GM21723 (cell line): ENCODE measurements around the gene TOMM34.

Experiments used
- ATAC-seq: cut with Tn5 transposase; IDR thresholded peaks from one replicate; pipeline ENCODE4 v1.9.1; 2021; ENCODE audit warnings: mild to moderate bottlenecking, moderate library complexity; ENCODE audit not compliant: unreplicated experiment

The TOMM34 gene, protein sequence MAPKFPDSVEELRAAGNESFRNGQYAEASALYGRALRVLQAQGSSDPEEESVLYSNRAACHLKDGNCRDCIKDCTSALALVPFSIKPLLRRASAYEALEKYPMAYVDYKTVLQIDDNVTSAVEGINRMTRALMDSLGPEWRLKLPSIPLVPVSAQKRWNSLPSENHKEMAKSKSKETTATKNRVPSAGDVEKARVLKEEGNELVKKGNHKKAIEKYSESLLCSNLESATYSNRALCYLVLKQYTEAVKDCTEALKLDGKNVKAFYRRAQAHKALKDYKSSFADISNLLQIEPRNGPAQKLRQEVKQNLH

GRCh38 chr20:44960103-44960852 is at the start of gene TOMM34:
Gene TOMM34 (minus strand): TSS chr20:44960397. CDS start chr20:44960333, 64 bp downstream.
- ATAC-seq, result peak; percentile 90

DNA sequence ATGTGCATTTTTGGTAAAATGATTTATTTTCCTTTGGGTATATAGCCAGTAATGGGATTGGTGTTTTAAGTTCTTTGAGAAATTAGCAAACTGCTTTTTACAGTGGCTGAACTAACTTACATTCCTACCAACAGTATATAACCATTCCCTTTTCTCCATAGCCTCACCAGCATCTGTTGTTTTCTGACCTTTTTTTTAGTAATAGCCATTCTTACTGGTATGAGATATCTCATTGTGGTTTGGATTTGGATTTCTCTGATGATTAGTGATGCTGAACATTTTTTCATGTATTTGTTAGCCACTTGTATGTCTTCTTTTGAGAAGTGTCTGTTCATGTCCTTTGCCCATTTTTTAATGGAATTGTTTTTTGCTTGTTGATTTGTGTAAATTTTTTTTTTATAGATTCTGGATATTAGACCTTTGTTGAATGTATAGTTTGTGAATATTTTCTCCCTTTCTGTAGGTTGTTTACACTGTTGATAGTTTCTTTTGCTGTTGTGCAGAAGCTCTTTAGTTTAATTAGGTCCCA is 48.4 kb upstream of the TOMM34 start:
- ATAC-seq, result no peak

DNA sequence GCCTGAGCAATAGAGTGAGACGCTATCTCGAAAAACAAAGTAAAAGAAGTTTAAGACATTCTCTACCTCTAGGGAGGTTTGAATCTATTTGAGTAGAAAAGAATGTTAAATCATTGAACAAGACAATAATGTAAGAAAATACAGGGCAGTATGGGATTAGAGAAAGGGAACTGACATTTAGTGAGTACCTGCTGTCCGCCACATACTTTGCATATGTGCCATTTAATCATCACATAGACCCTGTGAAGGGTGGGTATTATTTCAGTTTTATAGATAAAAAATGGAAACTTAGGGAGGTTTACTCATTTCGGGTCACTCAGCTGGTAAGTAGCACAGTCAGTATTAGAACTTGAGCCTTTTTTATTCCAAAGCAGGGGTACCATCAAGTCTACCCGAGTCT is 37.5 kb upstream of the TOMM34 start:
- no peak for ATAC-seq

- ATAC-seq, result no peak
These were observed 37.0 kb upstream of the TOMM34 start for GRCh38 chr20:44997171-44997570.

DNA sequence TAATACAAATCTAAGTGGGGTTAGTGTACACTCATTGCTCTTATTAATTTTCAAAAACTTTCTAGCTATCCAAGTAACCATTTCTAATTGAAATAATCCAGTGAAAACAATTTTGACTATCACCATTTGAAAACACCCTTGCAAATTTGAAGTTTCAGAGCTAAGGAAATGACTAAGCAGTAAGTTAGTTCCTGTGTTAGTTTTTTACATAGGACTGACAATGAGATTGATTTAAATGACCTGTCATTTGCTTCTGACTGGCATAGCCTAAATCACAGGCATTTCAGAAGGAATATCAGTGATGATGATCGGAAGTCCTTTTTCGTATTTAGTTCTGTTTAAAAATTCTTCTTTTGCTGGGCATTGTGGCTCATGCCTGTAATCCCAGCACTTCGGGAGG is 33.1 kb upstream of the TOMM34 start:
- ATAC-seq, result no peak

DNA sequence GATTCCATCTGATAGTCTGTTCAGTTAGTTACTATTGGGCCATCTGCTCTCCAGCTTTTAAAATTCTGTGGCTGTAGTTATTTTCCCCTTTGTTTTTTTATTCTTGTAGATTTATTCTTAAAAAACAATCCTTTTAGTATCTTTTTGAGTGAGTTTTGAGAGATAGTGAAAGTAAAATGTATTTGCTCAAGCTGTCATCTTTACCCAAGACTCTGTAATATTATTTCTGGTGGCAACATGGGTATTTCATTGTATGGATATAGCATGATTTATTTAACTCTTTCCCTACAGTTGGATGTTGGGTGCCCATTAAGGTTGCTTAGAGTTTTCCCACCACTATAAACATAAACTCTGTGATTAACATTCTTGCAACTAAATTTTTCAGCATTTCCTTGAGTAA is 30.8 kb upstream of the TOMM34 start:
- ATAC-seq, result no peak

DNA sequence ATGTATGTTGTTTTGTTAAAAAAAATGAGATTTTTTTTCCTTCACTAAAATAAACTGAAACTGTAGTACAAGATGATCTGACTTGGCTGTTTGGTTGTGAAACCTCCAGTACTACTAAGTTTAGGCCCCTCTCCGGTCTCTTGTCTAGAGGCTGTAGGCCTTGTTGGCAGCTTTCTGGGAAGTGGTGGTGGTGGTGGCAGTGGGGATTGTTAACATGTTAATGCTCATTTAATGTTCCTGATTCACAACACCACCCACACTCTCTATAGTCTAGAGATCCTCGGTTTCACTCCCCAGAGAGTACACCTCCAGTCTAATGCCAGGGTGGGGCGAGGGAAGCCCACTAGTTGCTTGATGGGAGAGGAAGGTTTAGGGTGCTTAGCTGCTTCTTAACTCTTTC is 30.2 kb upstream of the TOMM34 start:
- ATAC-seq, result no peak

- no peak for ATAC-seq
These were observed 28.5 kb upstream of the TOMM34 start for GRCh38 chr20:44988631-44989171.

GRCh38 chr20:44983093-44983674 is 23.0 kb upstream of the TOMM34 start:
- no peak for ATAC-seq

- no peak for ATAC-seq
These were observed 21.7 kb upstream of the TOMM34 start for GRCh38 chr20:44981736-44982406.

- peak; percentile 88 for ATAC-seq
These were observed 19.0 kb upstream of the TOMM34 start for GRCh38 chr20:44979090-44979621.

GRCh38 chr20:44976698-44977097 is 16.5 kb upstream of the TOMM34 start:
- ATAC-seq, result no peak

DNA sequence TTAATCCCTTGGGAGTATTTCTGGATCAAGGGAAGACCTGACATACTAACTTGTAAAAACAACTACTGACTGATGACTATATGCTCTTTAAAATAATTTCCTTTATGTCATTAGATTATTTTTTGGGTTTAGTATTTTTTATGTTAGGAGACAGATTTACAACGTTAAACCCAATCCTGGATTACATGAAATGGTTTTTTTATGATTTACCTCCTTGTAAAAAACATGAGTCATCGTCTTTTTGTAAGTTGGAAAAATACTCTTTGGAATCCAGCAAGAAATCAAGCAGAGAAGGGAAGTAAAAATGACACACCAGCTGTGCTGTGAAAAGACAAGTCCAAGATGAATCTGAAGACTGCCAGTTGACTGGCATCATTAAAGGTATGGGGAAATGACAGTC is 12.9 kb upstream of the TOMM34 start:
- no peak for ATAC-seq

DNA sequence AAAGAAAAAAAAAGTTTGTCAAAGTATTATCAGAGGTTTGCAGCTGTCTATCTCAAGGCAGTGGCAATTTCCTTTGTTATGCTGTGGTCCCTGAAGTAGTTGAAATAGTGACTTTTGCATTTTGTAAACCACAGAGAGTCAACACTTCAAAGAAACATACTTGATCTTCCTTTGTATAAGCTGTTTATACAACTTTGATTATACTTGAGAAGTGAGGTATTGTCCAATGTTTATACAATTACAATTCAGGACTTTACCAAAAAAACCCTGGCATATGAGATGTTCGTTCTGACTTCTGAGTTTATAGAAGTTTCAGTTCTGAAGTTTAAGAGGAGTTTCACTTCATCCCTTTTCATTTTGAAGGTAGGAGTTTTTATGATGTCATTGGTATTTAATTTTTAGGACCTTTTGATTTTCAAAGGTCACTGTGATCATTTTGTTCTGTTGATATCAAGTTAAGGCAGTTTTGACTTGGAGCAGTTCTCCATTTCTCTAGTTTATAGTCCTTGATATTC is 10.1 kb upstream of the TOMM34 start:
- ATAC-seq, result no peak

DNA sequence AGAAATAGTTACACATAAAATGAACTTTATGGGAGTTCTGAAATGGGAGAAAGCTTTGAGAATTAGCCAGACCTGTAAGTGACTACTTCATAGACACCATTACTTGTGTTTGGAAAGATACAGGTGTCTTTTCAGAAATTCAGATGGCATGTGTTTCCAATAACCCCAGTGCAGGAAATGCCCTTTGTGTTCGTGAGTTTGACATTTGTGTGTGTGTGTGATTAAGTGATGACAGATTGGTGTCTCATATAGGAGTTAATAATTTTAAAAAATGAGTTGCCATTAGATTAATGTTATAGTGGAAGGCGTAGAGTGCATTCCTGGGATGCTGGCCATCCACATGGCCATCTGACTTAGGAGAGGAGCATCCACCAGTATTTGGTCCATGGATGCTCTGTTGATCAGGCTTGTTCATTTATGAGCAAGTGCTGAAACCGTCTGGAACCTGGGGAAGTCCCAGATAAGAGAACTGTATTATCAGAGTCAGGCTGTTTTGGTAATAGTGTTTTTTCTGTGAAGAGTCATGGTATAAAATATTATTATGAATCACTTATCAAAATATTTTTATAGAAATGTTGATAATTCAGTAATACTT is 9.2 kb upstream of the TOMM34 start:
- no peak for ATAC-seq

GRCh38 chr20:44967207-44967807 is 7.1 kb upstream of the TOMM34 start:
- no peak for ATAC-seq

GRCh38 chr20:44966030-44966961 is 6.1 kb upstream of the TOMM34 start, which contains the start of gene STK4:
Gene STK4 (plus strand): TSS chr20:44966512. CDS start chr20:44966569, 57 bp downstream.
- peak; percentile 72 for ATAC-seq

- no peak for ATAC-seq
These were observed 5.4 kb upstream of the TOMM34 start for GRCh38 chr20:44965651-44966029.
